ENCODE data around the gene OPCML. TPM values are rescaled to one million over a fixed set of nuclear protein-coding genes. Genes with fewer than 3 reads are reported as not detected.

Gene OPCML
- total and polyA plus RNA-seq, 2 experiments from 2014 or later = 0.21 to 0.51 TPM

DNA sequence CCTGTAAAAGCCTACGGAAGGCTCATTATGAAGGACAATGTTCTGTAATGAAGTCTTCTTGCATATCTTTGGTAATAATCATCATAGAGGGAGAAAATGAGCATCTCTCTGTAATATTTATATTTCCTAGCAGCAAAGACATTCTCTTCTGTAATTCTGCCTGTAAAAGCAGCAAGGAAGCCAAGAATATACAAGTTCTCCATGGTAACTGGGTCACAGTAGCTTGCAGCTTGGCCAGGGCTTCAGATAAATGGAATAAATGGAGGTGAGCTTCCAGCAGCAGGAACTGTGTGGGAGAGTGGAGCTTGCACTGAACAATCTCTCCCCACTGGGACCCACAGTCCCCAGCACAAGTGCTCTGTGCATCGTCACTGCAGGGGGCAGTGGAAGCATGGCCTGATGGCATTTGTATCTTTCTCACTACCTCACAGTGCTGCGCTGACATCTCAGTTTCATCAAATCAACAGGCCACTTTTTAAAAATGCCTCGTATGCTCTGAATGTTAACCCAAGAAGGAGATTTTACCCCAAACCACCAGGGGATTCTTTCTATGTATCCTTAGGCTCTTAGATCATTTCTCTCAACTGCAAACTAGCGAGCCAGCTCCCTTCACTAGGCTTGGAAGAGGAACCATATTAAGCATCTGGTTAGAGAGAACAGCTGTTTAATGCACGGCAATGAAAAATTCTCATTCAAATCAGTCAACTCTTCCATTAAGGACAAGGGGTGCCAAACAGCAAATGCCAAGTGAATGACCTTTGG lies 1059.7 kb downstream of the OPCML start:
- H3K27ac ChIP-seq = no peak overlapping the region

DNA sequence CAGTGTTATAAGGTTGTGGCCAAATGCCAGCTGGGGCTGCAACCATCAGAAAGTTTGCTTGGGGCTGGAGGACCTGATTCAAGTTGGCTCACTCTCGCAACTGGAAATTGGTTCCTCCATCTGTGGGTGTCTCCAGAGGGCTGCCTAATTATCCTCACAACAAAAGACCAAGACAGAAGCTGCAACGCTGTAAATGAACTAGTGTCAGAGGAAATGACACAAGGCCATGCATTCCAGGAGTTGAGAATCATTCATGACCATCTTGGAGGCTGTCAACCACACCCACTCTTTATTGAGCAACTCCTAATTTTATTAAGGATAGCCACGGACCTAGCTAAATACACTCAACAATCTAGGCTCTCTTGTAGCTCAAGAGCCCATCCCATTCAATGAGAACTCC lies 1060.8 kb downstream of the OPCML start:
- Histone ChIP-seq H3K36me3 (no peaks in the 10 kb centered on the region), H3K4me1 (ENCODE audit: low read depth) (no peaks in the 10 kb centered on the region), H3K27me3 (no peaks in the 10 kb centered on the region), H3K9me3 (ENCODE audit: low read depth) (no peaks in the 10 kb centered on the region), H3K4me3 (no peak overlapping the region), H3K27ac (no peak overlapping the region)
- TF ChIP-seq, protein P1, sequence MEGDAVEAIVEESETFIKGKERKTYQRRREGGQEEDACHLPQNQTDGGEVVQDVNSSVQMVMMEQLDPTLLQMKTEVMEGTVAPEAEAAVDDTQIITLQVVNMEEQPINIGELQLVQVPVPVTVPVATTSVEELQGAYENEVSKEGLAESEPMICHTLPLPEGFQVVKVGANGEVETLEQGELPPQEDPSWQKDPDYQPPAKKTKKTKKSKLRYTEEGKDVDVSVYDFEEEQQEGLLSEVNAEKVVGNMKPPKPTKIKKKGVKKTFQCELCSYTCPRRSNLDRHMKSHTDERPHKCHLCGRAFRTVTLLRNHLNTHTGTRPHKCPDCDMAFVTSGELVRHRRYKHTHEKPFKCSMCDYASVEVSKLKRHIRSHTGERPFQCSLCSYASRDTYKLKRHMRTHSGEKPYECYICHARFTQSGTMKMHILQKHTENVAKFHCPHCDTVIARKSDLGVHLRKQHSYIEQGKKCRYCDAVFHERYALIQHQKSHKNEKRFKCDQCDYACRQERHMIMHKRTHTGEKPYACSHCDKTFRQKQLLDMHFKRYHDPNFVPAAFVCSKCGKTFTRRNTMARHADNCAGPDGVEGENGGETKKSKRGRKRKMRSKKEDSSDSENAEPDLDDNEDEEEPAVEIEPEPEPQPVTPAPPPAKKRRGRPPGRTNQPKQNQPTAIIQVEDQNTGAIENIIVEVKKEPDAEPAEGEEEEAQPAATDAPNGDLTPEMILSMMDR (IDR thresholded peaks at IDR 0.05; ENCODE audit: low read depth, low read length) = no peak
- DNase-seq (ENCODE audit: low read depth in 1 of 2, low spot score in 1 of 2) = peak in 1 of 2 donors; percentile 37

More for the DNA sequence above, 1059.7 kb downstream of the OPCML start:
- Histone ChIP-seq H3K9me3 (ENCODE audit: low read depth) (no peaks in the 10 kb centered on the region), H3K4me3 (no peak overlapping the region), H3K4me1 (ENCODE audit: low read depth) (no peaks in the 10 kb centered on the region), H3K36me3 (no peaks in the 10 kb centered on the region), H3K27me3 (no peaks in the 10 kb centered on the region)
- TF ChIP-seq, protein P1 (IDR thresholded peaks at IDR 0.05; ENCODE audit: low read depth, low read length) = no peak
- DNase-seq (ENCODE audit: low read depth in 1 of 2, low spot score in 1 of 2) = peak in 1 of 2 donors; percentile 22

DNA sequence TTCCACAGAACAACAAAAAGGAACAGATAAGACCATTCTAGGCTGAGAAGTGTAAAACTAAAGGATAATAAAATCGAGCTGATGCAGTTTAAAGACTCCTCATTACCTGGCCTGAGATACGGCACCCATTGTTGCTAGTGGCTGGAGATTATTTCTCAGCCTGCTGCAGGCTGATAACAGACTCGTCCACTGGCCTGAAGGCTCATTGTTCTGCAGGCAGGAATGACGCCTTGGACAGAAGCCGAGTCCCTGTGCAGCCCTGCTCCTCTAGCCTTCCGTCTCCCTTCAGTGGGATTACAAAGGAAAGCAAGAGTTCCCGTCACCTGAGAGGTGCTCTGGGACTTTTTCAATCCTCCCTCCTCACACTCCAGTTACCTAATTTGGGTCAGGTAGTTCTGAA lies 1065.3 kb downstream of the OPCML start:
- Histone ChIP-seq H3K4me1 (ENCODE audit: low read depth) (peaks cover 5% of the 10 kb centered on the region), H3K36me3 (no peaks in the 10 kb centered on the region), H3K27me3 (no peaks in the 10 kb centered on the region), H3K4me3 (no peak overlapping the region), H3K9me3 (ENCODE audit: low read depth) (no peaks in the 10 kb centered on the region), H3K27ac (no peak overlapping the region)
- TF ChIP-seq, protein P1 (IDR thresholded peaks at IDR 0.05; ENCODE audit: low read depth, low read length) = no peak
- peak; percentile 8 to 14 for DNase-seq (ENCODE audit: low read depth in 1 of 2, low spot score in 1 of 2)

DNA sequence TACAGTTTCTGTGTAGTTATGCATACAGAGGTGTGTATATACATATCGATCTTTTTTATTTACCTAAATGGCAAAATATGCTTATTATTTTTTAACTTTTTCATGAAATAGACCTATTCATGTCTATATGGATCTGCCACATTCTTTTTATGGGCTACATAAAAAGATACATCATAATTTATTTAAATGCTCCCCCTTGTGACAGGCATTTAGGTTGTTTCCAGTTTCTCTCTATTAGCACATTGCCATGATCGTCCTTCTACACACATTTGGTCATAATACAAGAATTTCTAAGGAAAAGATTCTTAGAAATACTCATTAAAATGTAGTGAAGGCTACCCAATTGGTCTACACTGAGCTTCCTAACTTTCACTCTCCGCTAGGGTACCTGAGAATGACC lies 1067.4 kb downstream of the OPCML start:
- no peaks in the 10 kb centered on the region for H3K27me3 ChIP-seq
- DNase-seq (ENCODE audit: low read depth in 1 of 2, low spot score in 1 of 2) = no peak
- H3K9me3 ChIP-seq (ENCODE audit: low read depth) = no peaks in the 10 kb centered on the region
- H3K36me3 ChIP-seq = no peaks in the 10 kb centered on the region
- H3K4me3 ChIP-seq = no peak overlapping the region
- H3K4me1 ChIP-seq (ENCODE audit: low read depth) = peaks cover 5% of the 10 kb centered on the region
- no peak overlapping the region for H3K27ac ChIP-seq
- TF ChIP-seq, protein P1 (IDR thresholded peaks at IDR 0.05; ENCODE audit: low read depth, low read length) = no peak

DNA sequence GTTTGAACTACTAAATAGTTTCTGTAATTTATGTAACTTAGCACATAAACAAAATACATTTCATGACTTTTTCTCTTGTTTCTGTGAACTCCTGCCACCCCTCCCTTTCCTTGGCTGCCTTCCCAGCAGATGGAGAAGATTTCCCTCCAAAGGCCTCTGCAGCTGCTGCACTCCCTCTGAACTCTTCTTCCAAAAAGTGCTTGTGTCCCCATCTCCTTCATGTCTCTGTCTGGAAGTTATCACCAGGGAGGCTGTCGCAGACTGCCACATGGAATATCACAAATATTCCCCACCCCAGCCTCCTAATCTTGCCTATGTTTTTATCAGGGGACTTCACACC lies 1068.3 kb downstream of the OPCML start:
- peak in 1 of 2 donors; percentile 47 for DNase-seq (ENCODE audit: low read depth in 1 of 2, low spot score in 1 of 2)
- H3K27me3 ChIP-seq = no peaks in the 10 kb centered on the region
- H3K9me3 ChIP-seq (ENCODE audit: low read depth) = no peaks in the 10 kb centered on the region
- H3K4me3 ChIP-seq = no peak overlapping the region
- no peak overlapping the region for H3K27ac ChIP-seq
- TF ChIP-seq, protein P1 (IDR thresholded peaks at IDR 0.05; ENCODE audit: low read depth, low read length) = no peak
- H3K4me1 ChIP-seq (ENCODE audit: low read depth) = peaks cover 5% of the 10 kb centered on the region
- H3K36me3 ChIP-seq = no peaks in the 10 kb centered on the region

Measured in cardiac muscle cell (in vitro differentiated cells and primary cell).